ENCODE measurements around the gene BLTP3A. TPM values are rescaled to one million over a fixed set of nuclear protein-coding genes. Genes with fewer than 3 reads are reported as not detected.
A peak's percentile ranks its signal among the peaks of the same experiment; 100 is the strongest.
"Not testable (repeated sequence)": the region's sequence is repeated elsewhere in the genome, so short reads cannot be mapped to it uniquely, and the experiment has no call there.

Gene BLTP3A, protein sequence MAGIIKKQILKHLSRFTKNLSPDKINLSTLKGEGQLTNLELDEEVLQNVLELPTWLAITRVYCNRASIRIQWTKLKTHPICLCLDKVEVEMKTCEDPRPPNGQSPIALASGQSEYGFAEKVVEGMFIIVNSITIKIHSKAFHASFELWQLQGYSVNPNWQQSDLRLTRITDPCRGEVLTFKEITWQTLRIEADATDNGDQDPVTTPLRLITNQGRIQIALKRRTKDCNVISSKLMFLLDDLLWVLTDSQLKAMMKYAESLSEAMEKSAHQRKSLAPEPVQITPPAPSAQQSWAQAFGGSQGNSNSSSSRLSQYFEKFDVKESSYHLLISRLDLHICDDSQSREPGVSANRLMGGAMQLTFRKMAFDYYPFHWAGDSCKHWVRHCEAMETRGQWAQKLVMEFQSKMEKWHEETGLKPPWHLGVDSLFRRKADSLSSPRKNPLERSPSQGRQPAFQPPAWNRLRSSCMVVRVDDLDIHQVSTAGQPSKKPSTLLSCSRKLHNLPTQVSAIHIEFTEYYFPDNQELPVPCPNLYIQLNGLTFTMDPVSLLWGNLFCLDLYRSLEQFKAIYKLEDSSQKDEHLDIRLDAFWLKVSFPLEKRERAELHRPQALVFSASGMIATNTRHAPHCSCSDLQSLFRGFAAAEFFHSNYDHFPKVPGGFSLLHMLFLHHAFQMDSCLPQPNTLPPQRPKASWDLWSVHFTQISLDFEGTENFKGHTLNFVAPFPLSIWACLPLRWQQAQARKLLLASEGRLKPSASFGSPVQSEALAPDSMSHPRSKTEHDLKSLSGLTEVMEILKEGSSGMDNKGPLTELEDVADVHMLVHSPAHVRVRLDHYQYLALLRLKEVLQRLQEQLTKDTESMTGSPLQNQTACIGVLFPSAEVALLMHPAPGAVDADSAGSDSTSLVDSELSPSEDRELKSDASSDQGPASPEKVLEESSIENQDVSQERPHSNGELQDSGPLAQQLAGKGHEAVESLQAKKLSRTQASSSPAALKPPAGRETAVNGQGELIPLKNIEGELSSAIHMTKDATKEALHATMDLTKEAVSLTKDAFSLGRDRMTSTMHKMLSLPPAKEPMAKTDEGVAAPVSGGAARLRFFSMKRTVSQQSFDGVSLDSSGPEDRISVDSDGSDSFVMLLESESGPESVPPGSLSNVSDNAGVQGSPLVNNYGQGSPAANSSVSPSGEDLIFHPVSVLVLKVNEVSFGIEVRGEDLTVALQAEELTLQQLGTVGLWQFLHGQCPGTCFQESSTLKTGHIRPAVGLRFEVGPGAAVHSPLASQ (N-terminal part only)
- 10 to 100 TPM; 17.1 to 21.4 TPM for total RNA-seq

DNA sequence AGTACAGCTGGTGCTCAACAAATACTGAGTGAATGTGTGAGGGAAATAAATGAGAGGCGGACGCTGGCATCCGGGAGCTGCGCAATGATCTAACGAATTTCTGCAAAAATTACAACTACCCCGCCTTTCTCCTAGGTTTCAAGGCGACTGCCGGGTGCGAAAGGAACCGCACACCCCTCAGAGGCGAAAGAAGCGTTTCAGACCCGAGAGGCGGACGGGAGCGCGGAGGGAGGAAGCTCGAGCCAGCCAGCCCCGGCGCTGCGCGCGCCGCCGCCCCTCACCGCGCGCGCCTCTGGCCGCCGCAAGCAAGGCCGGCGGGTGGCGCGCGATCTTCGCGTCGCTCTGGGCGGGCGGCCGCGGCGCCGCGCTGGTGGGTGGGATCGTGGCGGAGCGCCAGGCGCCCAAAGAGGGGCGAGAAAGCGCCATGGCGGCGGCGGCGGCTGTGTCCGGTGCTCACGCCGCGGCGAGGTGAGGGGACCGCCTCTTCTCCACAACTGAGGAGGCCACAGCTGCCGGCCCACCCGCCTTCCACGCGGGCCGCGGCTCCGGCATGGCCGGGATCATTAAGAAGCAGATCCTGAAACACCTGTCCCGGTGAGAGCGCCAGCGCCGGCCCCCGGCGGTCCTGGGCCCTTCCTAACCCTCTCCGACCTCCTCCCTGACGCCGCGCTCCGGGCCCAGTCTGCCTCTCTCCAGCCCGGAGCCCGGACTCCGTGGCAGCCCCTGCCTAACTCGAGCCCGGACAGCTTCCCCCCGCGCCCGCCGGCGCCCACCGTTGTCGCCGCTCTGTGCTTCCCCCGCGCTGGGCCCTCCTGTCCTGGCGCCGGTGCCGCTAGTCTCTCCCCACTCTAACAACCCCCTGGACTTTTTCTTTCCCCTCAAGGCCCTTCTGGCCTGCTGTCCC lies at the start of gene BLTP3A:
TSS of gene BLTP3A (plus strand) at position 383 of the 904 bp plus-strand sequence. CDS start at position 551, 168 bp downstream.
- H3K4me1 Mint-ChIP-seq (ENCODE audit: low read depth in 2 of 2), result peaks cover 25 to 36% of the 10 kb centered on the region in 2 donors
- H3K36me3 Mint-ChIP-seq, result peaks cover 4% of the 10 kb centered on the region
- no peaks in the 10 kb centered on the region for H3K27me3 Mint-ChIP-seq
- peak within 1 kb of the TSS; percentile 97 for H3K4me3 Mint-ChIP-seq
- peak; percentile 83 for DNase-seq (ENCODE audit: low spot score)
- no peaks in the 10 kb centered on the region for H3K9me3 Mint-ChIP-seq
- peak within 1 kb of the TSS; percentile 87 to 95 for H3K27ac Mint-ChIP-seq
- ATAC-seq, result peak; percentile 95 to 96

DNA sequence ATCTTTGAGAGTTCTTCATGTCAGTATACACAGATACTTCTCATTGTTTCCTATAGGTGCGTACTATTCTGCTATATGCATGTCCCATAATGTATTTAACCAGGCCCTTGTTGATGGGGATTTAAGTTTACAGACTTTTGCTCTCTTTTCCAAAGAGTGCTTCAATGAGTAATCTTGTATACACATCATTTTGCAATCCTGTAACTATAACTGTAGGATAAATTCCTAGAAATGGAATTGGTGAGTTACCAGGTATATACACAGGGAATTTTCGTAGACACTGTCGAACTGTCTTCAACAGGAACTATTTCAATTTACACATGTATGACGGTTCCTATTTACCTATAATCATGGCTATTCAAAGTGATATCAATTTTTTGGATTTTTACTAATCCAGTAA lies 49.8 kb upstream of the BLTP3A start:
- Mint-ChIP-seq H3K9me3 (no peaks in the 10 kb centered on the region), H3K4me1 (ENCODE audit: low read depth in 2 of 2) (no peaks in the 10 kb centered on the region), H3K27ac (no peak overlapping the region), H3K36me3 (no peaks in the 10 kb centered on the region), H3K4me3 (no peak overlapping the region), H3K27me3 (no peaks in the 10 kb centered on the region)
- ATAC-seq (no peak), DNase-seq (ENCODE audit: low spot score) (no peak)

DNA sequence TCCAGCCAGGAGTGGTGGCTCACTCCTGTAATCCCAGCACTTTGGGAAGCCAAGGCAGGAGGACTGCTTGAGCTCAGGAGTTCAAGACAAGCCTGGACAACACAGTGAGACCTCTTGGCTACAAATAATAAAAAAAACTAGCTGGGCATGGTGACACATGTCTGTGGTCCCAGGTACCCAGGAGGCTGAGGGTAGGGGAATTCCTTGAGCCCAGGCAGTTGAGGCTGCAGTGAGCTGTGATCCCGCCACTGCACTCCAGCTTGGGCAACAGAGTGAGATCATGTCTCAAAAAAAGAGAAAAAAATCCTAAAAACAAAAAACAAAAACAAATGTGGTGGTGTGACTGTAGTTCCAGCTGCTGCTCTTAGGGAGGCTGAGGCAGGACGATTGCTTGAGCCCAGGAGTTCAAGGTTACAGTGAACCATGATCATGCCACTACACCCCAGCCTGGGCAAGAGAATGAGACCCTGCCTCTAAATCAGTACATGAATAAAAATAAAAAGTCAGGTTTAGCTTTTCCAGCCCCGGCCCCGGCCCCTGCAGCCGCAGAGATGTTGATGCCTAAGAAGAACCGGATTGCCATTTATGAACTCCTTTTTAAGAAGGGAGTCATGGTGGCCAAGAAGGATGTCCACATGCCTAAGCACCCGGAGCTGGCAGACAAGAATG lies 48.1 kb upstream of the BLTP3A start:
- H3K27ac Mint-ChIP-seq, result no peak overlapping the region
- no peaks in the 10 kb centered on the region for H3K36me3 Mint-ChIP-seq
- no peak overlapping the region for H3K4me3 Mint-ChIP-seq
- H3K9me3 Mint-ChIP-seq, result no peaks in the 10 kb centered on the region
- H3K4me1 Mint-ChIP-seq (ENCODE audit: low read depth in 2 of 2), result no peaks in the 10 kb centered on the region
- DNase-seq (ENCODE audit: low spot score) (no peak), ATAC-seq (no peak)
- no peaks in the 10 kb centered on the region for H3K27me3 Mint-ChIP-seq

DNA sequence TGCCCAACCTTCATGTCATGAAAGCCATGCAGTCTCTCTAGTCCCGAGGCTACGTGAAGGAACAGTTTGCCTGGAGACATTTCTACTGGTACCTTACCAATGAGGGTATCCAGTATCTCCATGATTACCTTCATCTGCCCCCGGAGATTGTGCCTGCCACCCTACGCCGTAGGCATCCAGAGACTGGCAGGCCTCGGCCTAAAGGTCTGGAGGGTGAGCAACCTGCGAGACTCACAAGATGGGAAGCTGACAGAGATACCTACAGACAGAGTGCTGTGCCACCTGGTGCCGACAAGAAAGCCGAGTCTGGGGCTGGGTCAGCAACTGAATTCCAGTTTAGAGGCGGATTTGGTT lies 47.6 kb upstream of the BLTP3A start:
- not testable (repeated sequence) for H3K9me3 Mint-ChIP-seq; H3K36me3 Mint-ChIP-seq; H3K27me3 Mint-ChIP-seq; H3K4me1 Mint-ChIP-seq (ENCODE audit: low read depth in 2 of 2); H3K27ac Mint-ChIP-seq; H3K4me3 Mint-ChIP-seq; DNase-seq (ENCODE audit: low spot score); ATAC-seq

DNA sequence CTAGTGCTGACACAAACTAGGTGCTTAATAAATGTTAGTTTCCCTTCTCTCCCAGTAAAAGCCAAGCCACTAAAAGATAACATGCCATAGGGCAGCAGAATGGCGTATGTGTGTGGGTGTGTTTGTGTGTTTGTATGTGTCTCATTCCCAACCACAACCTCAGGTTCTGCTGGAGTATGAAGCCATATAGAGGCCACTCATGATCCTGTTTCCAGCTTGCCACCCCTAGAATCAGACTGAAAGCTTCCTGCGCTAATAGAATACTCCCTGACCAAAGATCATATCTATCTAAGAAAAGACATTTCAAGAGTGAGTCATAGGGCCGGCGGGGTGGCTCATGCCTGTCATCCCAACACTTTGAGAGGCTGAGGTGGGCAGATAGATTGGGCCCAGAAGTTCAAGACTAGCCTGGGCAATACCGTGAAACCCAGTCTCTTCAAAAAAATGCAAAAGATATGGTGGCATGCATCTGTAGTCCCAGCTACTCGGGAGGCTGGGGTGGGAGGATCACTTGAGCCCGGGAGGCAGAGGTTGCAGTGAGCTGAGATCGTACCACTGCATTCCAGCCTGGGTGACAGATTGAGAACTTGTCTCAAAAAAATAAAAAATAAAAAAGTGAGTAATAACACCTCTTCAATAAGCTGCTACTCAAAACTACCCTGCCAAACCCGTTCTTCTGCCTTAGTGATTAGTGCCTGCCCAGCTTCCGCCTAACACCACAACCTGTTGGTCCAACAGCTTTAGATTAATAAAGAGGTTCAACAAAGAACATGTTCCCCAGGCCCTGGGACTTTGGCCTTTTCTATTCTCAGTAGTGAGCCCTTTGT lies 46.4 kb upstream of the BLTP3A start:
- no peak overlapping the region for H3K4me3 Mint-ChIP-seq
- H3K36me3 Mint-ChIP-seq, result no peaks in the 10 kb centered on the region
- ATAC-seq (no peak), DNase-seq (ENCODE audit: low spot score) (no peak)
- H3K9me3 Mint-ChIP-seq, result no peaks in the 10 kb centered on the region
- no peaks in the 10 kb centered on the region for H3K4me1 Mint-ChIP-seq (ENCODE audit: low read depth in 2 of 2)
- H3K27ac Mint-ChIP-seq, result no peak overlapping the region
- H3K27me3 Mint-ChIP-seq, result no peaks in the 10 kb centered on the region

DNA sequence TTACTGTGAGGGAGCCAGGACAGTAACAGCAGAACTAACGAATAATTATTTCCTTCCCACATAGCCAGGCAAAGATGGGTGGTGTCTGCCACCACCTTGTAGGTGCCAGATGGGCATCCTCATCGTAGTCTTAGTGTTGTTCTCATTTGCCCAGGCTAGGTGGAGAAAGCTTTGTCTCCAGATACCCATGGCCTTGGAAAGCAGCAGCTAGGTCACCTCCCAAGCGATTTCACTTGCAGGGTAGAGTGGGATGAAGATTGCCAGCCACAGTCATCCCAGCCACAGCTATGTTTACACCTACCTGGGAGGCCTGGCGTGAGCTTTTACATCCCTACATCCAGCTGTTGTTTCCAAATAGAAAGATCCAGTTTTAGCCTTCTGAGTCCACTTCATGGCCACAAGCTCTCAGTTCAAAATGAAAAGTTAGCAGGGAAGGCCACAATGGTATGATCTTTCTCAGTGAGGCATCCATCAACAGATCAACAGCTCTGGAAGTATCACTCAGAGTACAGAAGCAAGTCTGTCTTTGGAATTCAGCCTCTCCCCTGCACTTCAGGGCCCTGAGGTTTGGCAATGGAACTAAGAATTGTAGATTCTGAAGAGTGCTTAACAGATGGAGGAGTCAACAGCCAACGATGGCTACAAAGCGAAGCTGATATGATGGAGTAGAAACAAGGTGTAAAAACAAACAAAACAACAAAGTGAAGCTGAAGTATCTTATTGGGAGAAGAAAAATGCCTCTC lies 45.6 kb upstream of the BLTP3A start:
- H3K27me3 Mint-ChIP-seq, result no peaks in the 10 kb centered on the region
- no peaks in the 10 kb centered on the region for H3K36me3 Mint-ChIP-seq
- DNase-seq (ENCODE audit: low spot score), result no peak
- no peak overlapping the region for H3K27ac Mint-ChIP-seq
- no peaks in the 10 kb centered on the region for H3K4me1 Mint-ChIP-seq (ENCODE audit: low read depth in 2 of 2)
- no peaks in the 10 kb centered on the region for H3K9me3 Mint-ChIP-seq
- no peak overlapping the region for H3K4me3 Mint-ChIP-seq
- no peak for ATAC-seq

DNA sequence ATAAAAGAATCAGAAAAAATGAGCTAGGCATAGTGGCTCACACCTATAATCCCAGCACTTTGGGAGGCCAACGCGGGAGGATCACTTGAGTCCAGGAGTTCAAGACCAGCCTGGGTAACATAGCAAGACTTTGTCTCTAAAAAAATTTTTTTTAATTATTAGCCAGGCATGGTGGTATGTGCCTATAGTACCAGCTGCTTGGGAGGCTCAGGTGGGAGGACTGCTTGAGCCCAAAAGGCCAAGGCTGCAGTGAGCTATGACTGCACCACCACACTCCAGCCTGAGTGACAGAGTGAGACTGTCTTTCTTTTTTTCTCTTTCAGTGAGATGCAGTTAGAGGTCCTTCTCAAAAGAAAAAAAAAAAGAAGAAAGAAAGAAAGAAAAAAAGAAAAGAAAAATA lies 43.1 kb upstream of the BLTP3A start:
- H3K36me3 Mint-ChIP-seq, result no peaks in the 10 kb centered on the region
- no peaks in the 10 kb centered on the region for H3K9me3 Mint-ChIP-seq

DNA sequence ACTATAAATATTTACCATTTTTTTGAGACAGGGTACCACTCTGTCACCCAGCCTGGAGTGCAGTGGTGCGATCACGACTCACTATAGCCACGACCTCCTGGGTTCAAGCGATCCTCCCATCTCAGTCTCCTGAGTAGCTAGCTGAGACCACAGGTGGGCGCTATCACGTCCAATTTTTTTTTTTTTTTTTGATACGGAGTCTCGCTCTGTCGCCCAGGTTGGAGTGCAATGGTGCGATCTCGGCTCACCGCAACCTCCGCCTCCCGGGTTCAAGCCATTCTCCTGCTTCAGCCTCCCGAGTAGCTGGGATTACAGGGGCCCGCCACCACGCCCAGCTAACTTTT lies 35.4 kb upstream of the BLTP3A start:
- H3K4me1 Mint-ChIP-seq (ENCODE audit: low read depth in 2 of 2); H3K27me3 Mint-ChIP-seq; H3K36me3 Mint-ChIP-seq; H3K27ac Mint-ChIP-seq; H3K9me3 Mint-ChIP-seq; H3K4me3 Mint-ChIP-seq: not testable (repeated sequence)
- DNase-seq (ENCODE audit: low spot score) (peak; percentile 61), ATAC-seq (peak; percentile 33 to 47)

More for the DNA sequence above, 43.1 kb upstream of the BLTP3A start:
- ATAC-seq (no peak), DNase-seq (ENCODE audit: low spot score) (no peak)
- Mint-ChIP-seq H3K27me3 (no peaks in the 10 kb centered on the region), H3K4me1 (ENCODE audit: low read depth in 2 of 2) (no peaks in the 10 kb centered on the region), H3K4me3 (no peak overlapping the region), H3K27ac (no peak overlapping the region)

DNA sequence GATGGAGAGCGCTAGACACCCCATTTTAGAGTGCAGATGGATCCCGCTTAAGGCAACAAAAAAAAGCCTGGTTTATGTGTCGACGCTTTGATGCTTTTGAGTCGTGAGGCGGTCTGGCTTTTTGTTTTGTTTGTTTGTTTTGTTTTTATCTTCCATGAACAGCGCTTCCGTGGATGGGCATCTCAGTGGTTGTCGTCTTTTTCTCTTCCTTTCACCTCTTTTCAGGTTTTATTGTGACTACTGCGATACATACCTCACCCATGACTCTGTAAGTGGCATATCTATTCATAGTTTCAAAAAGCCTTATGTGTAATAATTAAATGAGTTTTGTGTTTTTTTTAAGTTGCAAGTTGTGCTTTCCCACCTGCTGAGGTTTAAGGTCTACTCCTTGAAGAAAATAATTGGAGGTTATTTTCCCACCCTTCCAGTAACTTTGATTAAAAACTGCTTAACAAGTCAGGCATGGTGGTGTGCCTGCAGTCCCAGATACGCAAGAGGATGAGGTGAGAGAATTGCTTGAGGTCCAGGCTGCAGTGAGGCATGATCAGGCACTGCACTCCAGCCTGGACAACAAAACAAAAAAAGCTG lies 34.1 kb upstream of the BLTP3A start:
- Mint-ChIP-seq H3K36me3 (peaks cover 7% of the 10 kb centered on the region), H3K27ac (no peak overlapping the region), H3K4me1 (ENCODE audit: low read depth in 2 of 2) (peaks cover 0 to 5% of the 10 kb centered on the region in 2 donors), H3K27me3 (no peaks in the 10 kb centered on the region), H3K4me3 (no peak overlapping the region), H3K9me3 (no peaks in the 10 kb centered on the region)
- ATAC-seq (no peak), DNase-seq (ENCODE audit: low spot score) (no peak)

DNA sequence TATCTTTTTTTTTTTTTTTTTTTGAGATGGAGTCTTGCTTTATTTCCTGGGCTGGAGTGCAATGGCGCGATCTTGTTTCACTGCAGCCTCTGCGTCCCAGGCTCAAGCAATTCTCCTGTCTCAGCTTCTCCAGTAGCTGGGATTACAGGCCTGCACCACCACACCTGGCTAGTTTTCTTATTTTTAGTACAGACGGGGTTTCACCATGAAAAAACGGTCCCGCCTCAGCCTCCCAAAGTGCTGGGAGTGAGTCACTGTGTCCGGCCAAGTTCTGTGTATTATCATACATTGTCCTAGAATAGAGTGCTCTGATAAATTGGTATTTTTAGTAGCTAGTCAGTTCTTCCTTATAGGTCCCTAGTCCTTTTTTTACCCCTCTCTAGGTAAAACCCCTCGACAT lies 31.8 kb upstream of the BLTP3A start:
- ATAC-seq, result no peak
- DNase-seq (ENCODE audit: low spot score), result no peak
- H3K4me1 Mint-ChIP-seq (ENCODE audit: low read depth in 2 of 2), result peaks cover 0 to 5% of the 10 kb centered on the region in 2 donors
- H3K27me3 Mint-ChIP-seq, result no peaks in the 10 kb centered on the region
- H3K4me3 Mint-ChIP-seq, result no peak overlapping the region
- no peaks in the 10 kb centered on the region for H3K9me3 Mint-ChIP-seq
- H3K27ac Mint-ChIP-seq, result no peak overlapping the region
- peaks cover 9% of the 10 kb centered on the region for H3K36me3 Mint-ChIP-seq

DNA sequence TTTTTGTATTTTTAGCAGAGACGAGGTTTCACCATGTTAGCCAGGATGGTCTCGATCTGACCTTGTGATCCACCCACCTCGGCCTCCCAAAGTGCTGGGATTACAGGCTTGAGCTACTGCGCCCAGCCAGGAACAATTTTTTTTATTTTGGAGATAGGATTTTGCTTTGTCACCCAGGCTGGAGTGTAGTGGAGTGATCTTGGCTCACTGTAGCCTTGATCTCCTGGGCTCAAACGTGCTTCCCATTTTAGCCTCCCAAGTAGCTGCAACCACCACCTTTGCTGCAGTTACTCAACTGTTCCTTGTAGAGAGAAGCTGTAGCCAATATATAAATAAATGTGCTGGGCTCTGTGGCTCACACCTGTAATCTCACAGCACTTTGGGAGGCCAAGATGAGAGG lies 30.2 kb upstream of the BLTP3A start:
- H3K9me3 Mint-ChIP-seq; H3K4me1 Mint-ChIP-seq (ENCODE audit: low read depth in 2 of 2); H3K27ac Mint-ChIP-seq; H3K36me3 Mint-ChIP-seq; ATAC-seq; H3K27me3 Mint-ChIP-seq; H3K4me3 Mint-ChIP-seq; DNase-seq (ENCODE audit: low spot score): not testable (repeated sequence)
